GM12878 (cell line): ENCODE data around the gene WDR45B. TPM values are rescaled to one million over a fixed set of nuclear protein-coding genes. Genes with fewer than 3 reads are reported as not detected.

Experiments used
- ATAC-seq: fragments of 200-7000 bp; cut with Tn5 transposase; 3 replicates; pipeline ENCODE4 v1.9.1; 2020; ENCODE audit warnings: mild to moderate bottlenecking, moderate library complexity
- BruUV-seq: library from RNA; stranded (reverse); fragments of 400-500 nt; replicated peaks from 2 replicates; lab custom pipeline; 2021; lab: Mats Ljungman, UMichigan
- CTCF ChIA-PET: fragments of 300-600 bp; sonication (Branson Sonifier 250); formaldehyde crosslinking; extraction: SDS; loops from one replicate; lab custom pipeline; 2021; ENCODE audit warnings: inconsistent platforms; lab: Yijun Ruan, JAX
- POLR2A ChIA-PET: fragments of 350-600 bp; formaldehyde crosslinking; extraction: SDS; loops from one replicate; lab custom pipeline; 2021; ENCODE audit warnings: inconsistent platforms; lab: Charles Lee
- RAD21 ChIA-PET: fragments of 300-600 bp; sonication (Branson Sonifier 250); formaldehyde crosslinking; loops from one replicate; lab custom pipeline; 2023; ENCODE audit warnings: antibody characterized with exemption; ENCODE audit not compliant: unreplicated experiment; lab: Charles Lee
- SMC1A ChIA-PET: fragments of 300-600 bp; sonication (Branson Sonifier 250); formaldehyde crosslinking; loops from one replicate; lab custom pipeline; 2023; ENCODE audit not compliant: unreplicated experiment, uncharacterized antibody; lab: Charles Lee
- DNase-seq: peaks from one replicate; pipeline ENCODE4 v3.0.0-alpha.2; 2011; ENCODE audit warnings: low read depth, low spot score
- FAIRE-seq: peaks from 3 replicates; lab custom pipeline; 2011; peaks lifted over from hg19 to GRCh38; lab: Jason Lieb, UNC
- H2AFZ ChIP-seq: 2 replicates; pipeline ENCODE4 v1.6.0; 2011; ENCODE audit warnings: low read depth, low read length, control low read depth; ENCODE audit not compliant: control insufficient read depth
- H3K27ac ChIP-seq: 2 replicates; pipeline ENCODE4 v1.5.1; 2011; ENCODE audit warnings: control low read depth; ENCODE audit not compliant: control insufficient read depth, insufficient read depth
- H3K27me3 ChIP-seq, 2 experiments: replicated peaks in 1 of 2; 2 replicates each; pipeline versions ENCODE4 v1.6.0 to v1.6.1; 2011; ENCODE audit warnings: low read length in 1 of 2; ENCODE audit not compliant: control insufficient read depth in 2 of 2, insufficient read depth in 2 of 2
- H3K36me3 ChIP-seq, 2 experiments: 2 replicates each; pipeline ENCODE4 v1.5.1; 2011; ENCODE audit warnings: low read length in 1 of 2; ENCODE audit not compliant: control insufficient read depth in 2 of 2, insufficient read depth in 2 of 2
- H3K4me1 ChIP-seq: 2 replicates; pipeline ENCODE4 v1.6.1; 2011; ENCODE audit warnings: mild to moderate bottlenecking, low read length, moderate library complexity, mixed read lengths; ENCODE audit not compliant: control insufficient read depth, insufficient read depth
- H3K4me2 ChIP-seq: 2 replicates; pipeline ENCODE4 v1.6.0; 2011; ENCODE audit warnings: control low read depth; ENCODE audit not compliant: control insufficient read depth, insufficient read depth
- H3K4me3 ChIP-seq: fragments of 200-600 bp; sonication (generic); 2 replicates; pipeline ENCODE4 v1.5.1; 2016
- H3K79me2 ChIP-seq: 2 replicates; pipeline ENCODE4 v1.6.0; 2011; ENCODE audit warnings: low read length; ENCODE audit not compliant: control insufficient read depth, insufficient read depth
- H3K9ac ChIP-seq: 2 replicates; pipeline ENCODE4 v1.8.0; 2011; ENCODE audit warnings: low read length, control low read depth, mixed read lengths; ENCODE audit not compliant: control insufficient read depth, insufficient read depth
- H3K9me3 ChIP-seq: replicated peaks from 3 replicates; pipeline ENCODE4 v1.5.1; 2011; ENCODE audit warnings: mild to moderate bottlenecking, low read length; ENCODE audit not compliant: control insufficient read depth, insufficient read depth
- H4K20me1 ChIP-seq: 2 replicates; pipeline ENCODE4 v1.6.0; 2011; ENCODE audit not compliant: control insufficient read depth, insufficient read depth
- CHD1 ChIP-seq: IDR thresholded peaks from 2 replicates; pipeline ENCODE4 v1.6.1; 2012; ENCODE audit warnings: low read depth, low read length, improper control_type of control experiment
- CHD2 ChIP-seq: IDR thresholded peaks from 2 replicates; pipeline ENCODE4 v1.6.1; 2011; ENCODE audit warnings: low read depth, low read length, improper control_type of control experiment, borderline replicate concordance
- GATAD2B ChIP-seq: fragments of 450-650 bp; conservative IDR thresholded peaks from 2 replicates; pipeline ENCODE4 v1.6.1; 2017; ENCODE audit warnings: low read depth, mild to moderate bottlenecking, moderate library complexity
- KDM1A ChIP-seq: fragments of 200-600 bp; sonication (generic); IDR thresholded peaks from 2 replicates; pipeline ENCODE4 v1.6.1; 2016; ENCODE audit warnings: borderline replicate concordance
- SPI1 ChIP-seq: IDR thresholded peaks from 2 replicates; pipeline ENCODE4 v1.6.1; 2011; ENCODE audit warnings: low read depth, mild to moderate bottlenecking, low read length, moderate library complexity, borderline replicate concordance; ENCODE audit not compliant: insufficient read depth
- STAT1 ChIP-seq: fragments of 450-650 bp; conservative IDR thresholded peaks from 2 replicates; pipeline ENCODE4 v1.6.1; 2014; ENCODE audit warnings: antibody characterized with exemption, mild to moderate bottlenecking
- SUPT20H ChIP-seq: IDR thresholded peaks from 2 replicates; pipeline ENCODE4 v1.6.1; 2011; ENCODE audit warnings: low read depth, mild to moderate bottlenecking, low read length, moderate library complexity, borderline replicate concordance; ENCODE audit not compliant: control insufficient read depth
- USF2 ChIP-seq: IDR thresholded peaks from 2 replicates; pipeline ENCODE4 v1.6.1; 2011; ENCODE audit warnings: low read depth, low read length, improper control_type of control experiment, borderline replicate concordance
- ZBTB4 ChIP-seq: fragments of 450-650 bp; formaldehyde crosslinking; IDR thresholded peaks from 2 replicates; pipeline ENCODE4 v1.4.0; 2022; ENCODE audit warnings: mild to moderate bottlenecking, moderate library complexity
- WGBS: methylation state at CpG from one replicate; pipeline ENCODE4 v1.1.6; 2016; ENCODE audit warnings: low lambda C conversion rate; ENCODE audit not compliant: insufficient replicate concordance, insufficient coverage; ENCODE audit errors: missing lambda C conversion rate; 5-methylcytosine and 5-hydroxymethylcytosine counted together
- in situ Hi-C: fragments of 300-500 bp; cut with MboI; formaldehyde crosslinking; loops from 9 replicates; pipeline ENCODE4 v1.14.3; 2018; ENCODE audit warnings: mixed read lengths
- intact Hi-C: fragments of 100-400 bp; cut with micrococcal nuclease; formaldehyde crosslinking; loops from one replicate; pipeline ENCODE4 v1.14.2; 2022; ENCODE audit not compliant: unreplicated experiment
- polyA plus RNA-seq, 11 experiments: library from polyadenylated mRNA; depleted of rRNA in 4 of 11; unstranded in 6 of 11; stranded (reverse) in 5 of 11; fragments of >200 nt; fragmentation: Nextera tagmentation in 4 of 11; fragmentation: Illumina TruSeq in 1 of 11; extraction: Ambion mirVana in 4 of 11; extraction: Trizol in 1 of 11; gene quantifications; 1 replicate in 1 of 11; 2 replicates in 10 of 11; pipeline versions ENCODE4 v1.2.1 to v1.2.3, GENCODE V29; 2011 to 2016; ENCODE audit warnings: inconsistent platforms in 2 of 11, missing spikeins in 2 of 11, low read depth in 1 of 11
- total RNA-seq, 4 experiments: library from RNA; depleted of rRNA in 3 of 4; stranded (reverse); fragments of >200 nt in 3 of 4; fragmentation: Illumina TruSeq in 1 of 4; extraction: Trizol in 1 of 4; gene quantifications; 2 replicates each; pipeline versions ENCODE4 v1.2.1 to v1.2.3, GENCODE V29; 2013 to 2021

WDR45B gene
- total and polyA plus RNA-seq, 10 of the 15 experiments (the other 5 are each of a cell fraction or from before 2014, with no cell fraction given): 1.0 to 73.7 (median 26.6) TPM

GRCh38 chr17:82574041-82574440 is 74.2 kb downstream of the WDR45B start:
- no peak for FAIRE-seq
- DNase-seq: no peak
- no peak overlapping the region for H3K4me2 ChIP-seq
- ATAC-seq: no peak
- no peaks in the 10 kb centered on the region for H3K9me3 ChIP-seq
- 0 out of 2 replicates have a peak, but pooled peaks cover 3% of the 10 kb centered on the region for H4K20me1 ChIP-seq
- 83% methylated on average over 11 of the region's 11 CpGs for WGBS
- H3K27me3 ChIP-seq: no peaks in the 10 kb centered on the region
- ChIA-PET RAD21 (no interaction called here), SMC1A (no interaction called here), CTCF (interaction anchor here (0.6 kb wide), 1 partner anchor 287 kb away, joined by 4 read pairs; no protein-coding TSS in a partner anchor)
- no peaks in the 10 kb centered on the region for H3K4me1 ChIP-seq
- no peak overlapping the region for H3K27ac ChIP-seq
- intact Hi-C loops: no loop called here
- peaks cover 18 to 39% of the 10 kb centered on the region in 2 experiments for H3K36me3 ChIP-seq
- H2AFZ ChIP-seq: no peak overlapping the region
- in situ Hi-C loops: no loop called here
- H3K79me2 ChIP-seq: no peaks in the 10 kb centered on the region
- no peak for TF ChIP-seq ZBTB4
- no peak for TF ChIP-seq CHD1
- TF ChIP-seq CHD2: no peak
- TF ChIP-seq SPI1: no peak
- no peak for TF ChIP-seq GATAD2B
- no peak for TF ChIP-seq KDM1A
- TF ChIP-seq USF2: no peak
- TF ChIP-seq STAT1: no peak
- TF ChIP-seq SUPT20H: no peak
- TF ChIP-seq, all 136 proteins: peak for 0
- POLR2A ChIA-PET: interaction anchor here (0.7 kb wide), 1 partner anchor 80 kb away, joined by 4 read pairs; no protein-coding TSS in a partner anchor
- no TSS peak for BruUV-seq
- no peak overlapping the region for H3K9ac ChIP-seq
- H3K4me3 ChIP-seq: no peak overlapping the region
